ENCODE results near the gene ZDHHC14.

DNA sequence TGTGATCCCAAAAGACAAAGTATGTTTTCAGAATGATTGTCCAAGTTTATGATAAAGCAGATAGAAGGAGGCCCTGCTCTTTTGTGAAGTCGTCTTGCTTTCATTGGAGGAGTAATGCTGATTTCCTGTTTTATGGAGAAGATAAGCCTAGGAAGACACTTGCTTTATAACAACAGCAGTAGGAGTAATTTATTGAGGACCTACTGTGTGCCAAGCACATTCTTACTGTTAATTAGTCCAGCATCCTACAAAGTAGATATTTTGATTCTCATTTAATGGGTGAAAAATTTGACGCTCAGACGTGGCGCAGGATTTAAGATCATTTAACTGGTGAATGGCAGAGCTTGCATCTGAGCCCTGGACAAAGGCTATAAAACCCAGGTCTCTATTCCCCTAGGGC lies 87.6 kb downstream of the ZDHHC14 start:
- TF ChIP-seq, protein P1, sequence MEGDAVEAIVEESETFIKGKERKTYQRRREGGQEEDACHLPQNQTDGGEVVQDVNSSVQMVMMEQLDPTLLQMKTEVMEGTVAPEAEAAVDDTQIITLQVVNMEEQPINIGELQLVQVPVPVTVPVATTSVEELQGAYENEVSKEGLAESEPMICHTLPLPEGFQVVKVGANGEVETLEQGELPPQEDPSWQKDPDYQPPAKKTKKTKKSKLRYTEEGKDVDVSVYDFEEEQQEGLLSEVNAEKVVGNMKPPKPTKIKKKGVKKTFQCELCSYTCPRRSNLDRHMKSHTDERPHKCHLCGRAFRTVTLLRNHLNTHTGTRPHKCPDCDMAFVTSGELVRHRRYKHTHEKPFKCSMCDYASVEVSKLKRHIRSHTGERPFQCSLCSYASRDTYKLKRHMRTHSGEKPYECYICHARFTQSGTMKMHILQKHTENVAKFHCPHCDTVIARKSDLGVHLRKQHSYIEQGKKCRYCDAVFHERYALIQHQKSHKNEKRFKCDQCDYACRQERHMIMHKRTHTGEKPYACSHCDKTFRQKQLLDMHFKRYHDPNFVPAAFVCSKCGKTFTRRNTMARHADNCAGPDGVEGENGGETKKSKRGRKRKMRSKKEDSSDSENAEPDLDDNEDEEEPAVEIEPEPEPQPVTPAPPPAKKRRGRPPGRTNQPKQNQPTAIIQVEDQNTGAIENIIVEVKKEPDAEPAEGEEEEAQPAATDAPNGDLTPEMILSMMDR (conservative IDR thresholded peaks at IDR 0.05 in 1 of 2, IDR thresholded peaks at IDR 0.05 in 1 of 2; ENCODE audit: extremely low read depth in 1 of 2, insufficient read depth in 1 of 2, low read depth in 1 of 2, low read length in 2 of 2): no peak
- TF ChIP-seq EZH2 (IDR thresholded peaks at IDR 0.05; ENCODE audit: borderline replicate concordance, low read length): no peak
